Head of caudate nucleus (tissue), 42 donors: ENCODE measurements around the gene METTL13.

Experiments
- DNase-seq, 42 donors: peaks; one replicate each; pipeline versions ENCODE4 v3.0.0 to v3.0.0-alpha.2; 2020 to 2021; ENCODE audit warnings: mixed read lengths in 7 of 42
- intact Hi-C: fragments of 100-400 bp; cut with DNase I; formaldehyde crosslinking; loops from one replicate; pipeline ENCODE4 v1.15.0; 2022

The METTL13 gene

GRCh38 chr1:171833091-171833825 is 51.8 kb downstream of the METTL13 start:
- intact Hi-C loops: no loop called here
- no peak for DNase-seq

GRCh38 chr1:171834821-171835220 is 53.4 kb downstream of the METTL13 start:
- DNase-seq: no peak
- intact Hi-C loops: no loop called here

- intact Hi-C loops: no loop called here
- no peak for DNase-seq
Measured at GRCh38 chr1:171835891-171836290, 54.4 kb downstream of the METTL13 start.

- peak; percentile 81 to 97 (median 94) for DNase-seq
- intact Hi-C loops: loop anchor here (5.0 kb wide), 3 partner anchors 56 to 141 kb away; no protein-coding TSS in a partner anchor
Measured at GRCh38 chr1:171841050-171841910, 59.8 kb downstream of the METTL13 start, which contains the start of gene DNM3. TSS of gene DNM3 (plus strand) at chr1:171841498. CDS start at chr1:171841657, 159 bp downstream.

- intact Hi-C loops: loop anchor here (5.0 kb wide), 3 partner anchors 55 to 140 kb away; no protein-coding TSS in a partner anchor
- peak; percentile 30 to 80 (median 61) for DNase-seq
Measured at GRCh38 chr1:171841931-171842761, 60.7 kb downstream of the METTL13 start.

GRCh38 chr1:171844381-171844780 is 62.9 kb downstream of the METTL13 start:
- intact Hi-C loops: loop anchor here (5.0 kb wide), 3 partner anchors 53 to 138 kb away; no protein-coding TSS in a partner anchor
- DNase-seq: no peak

- intact Hi-C loops: no loop called here
- no peak for DNase-seq
Measured at GRCh38 chr1:171845998-171846397, 64.5 kb downstream of the METTL13 start.
